Measurements from ENCODE around the gene DGCR8.

DNA sequence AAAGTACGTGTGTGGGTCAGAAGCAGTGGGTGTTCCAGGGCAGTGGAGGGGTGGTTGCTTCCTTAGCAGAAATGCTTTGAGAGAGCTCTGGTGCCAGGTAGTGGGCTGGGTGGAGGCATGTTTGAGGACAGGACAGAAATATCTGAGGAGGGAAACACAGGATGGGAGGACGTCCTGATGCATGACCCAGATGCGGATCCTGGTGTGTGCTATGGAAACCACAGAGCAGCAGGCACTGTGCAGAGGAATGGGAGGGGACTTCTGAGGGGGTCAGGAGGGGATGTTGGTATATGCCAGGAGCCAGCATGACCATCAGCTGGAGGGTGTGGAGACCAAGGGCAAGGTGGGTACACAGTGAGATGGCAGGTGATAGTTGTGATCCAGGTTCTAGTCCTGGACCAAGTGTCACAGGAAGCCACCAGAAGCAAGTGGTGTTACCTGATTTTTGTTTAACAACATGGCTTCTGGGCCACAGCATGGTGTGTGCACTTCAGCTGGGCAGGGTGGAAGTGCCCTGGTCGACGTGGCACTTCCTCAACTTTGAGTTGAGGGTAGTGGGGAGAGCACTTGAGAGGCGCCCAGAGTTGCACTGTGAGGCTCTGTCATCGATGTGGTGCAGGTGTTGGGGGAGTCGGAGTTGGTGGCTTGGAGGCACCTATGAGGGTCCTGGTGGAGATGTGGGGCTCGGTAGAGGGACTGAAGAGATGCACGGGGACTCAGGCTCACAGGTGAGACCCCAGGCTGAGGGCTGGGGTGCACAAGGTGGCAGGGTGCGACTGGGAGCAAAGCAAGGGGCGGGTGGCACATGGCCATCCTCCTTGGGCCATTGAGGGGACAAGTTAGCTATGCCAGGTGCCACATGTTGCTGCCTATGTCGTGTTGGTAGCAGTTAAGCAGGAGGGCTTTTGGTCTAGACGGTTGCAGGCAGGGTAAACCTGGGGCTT, 7.5 kb downstream of the DGCR8 start:
- TF ChIP-seq POLR2A (IDR thresholded peaks at IDR 0.05; ENCODE audit: low read length) (no peak), GATA1 (IDR thresholded peaks at IDR 0.05; ENCODE audit: low read depth, low read length) (no peak)
